Tibial artery (tissue), 4 donors: ENCODE results near the gene RAPGEF6.

Experiments used
- DNase-seq, 2 donors: peaks; one replicate each; pipeline ENCODE4 v3.0.0-alpha.2; 2019
- H3K27ac ChIP-seq, 2 donors: fragments of 200-600 bp; sonication (generic) in 1 of 2; 1 replicate in 1 of 2; 2 replicates in 1 of 2; pipeline ENCODE4 v1.5.1; 2018 to 2019; ENCODE audit warnings: mild to moderate bottlenecking in 1 of 2
- H3K27me3 ChIP-seq, 2 donors: fragments of 200-600 bp; sonication (generic) in 1 of 2; one replicate each; pipeline versions ENCODE4 v1.5.1 to v1.6.0; 2016 to 2019
- H3K36me3 ChIP-seq, 3 donors: fragments of 200-600 bp; sonication (generic) in 2 of 3; one replicate each; pipeline ENCODE4 v1.5.1; 2016 to 2019; ENCODE audit warnings: mild to moderate bottlenecking in 2 of 3
- H3K4me1 ChIP-seq, 4 donors: fragments of 200-600 bp; sonication (generic) in 2 of 4; 1 replicate in 3 of 4; 2 replicates in 1 of 4; pipeline ENCODE4 v1.5.1; 2016 to 2019
- H3K4me3 ChIP-seq, 2 donors: fragments of 200-600 bp; sonication (generic) in 1 of 2; 1 replicate in 1 of 2; 2 replicates in 1 of 2; pipeline ENCODE4 v1.5.1; 2018 to 2019; ENCODE audit warnings: mild to moderate bottlenecking in 2 of 2
- H3K9me3 ChIP-seq, 3 donors: fragments of 200-600 bp; sonication (generic) in 1 of 3; one replicate each; pipeline ENCODE4 v1.5.1; 2016 to 2019
- CTCF ChIP-seq, 2 experiments: fragments of 200-600 bp in 1 of 2; fragments of 450-650 bp in 1 of 2; IDR thresholded peaks; one replicate each; pipeline ENCODE4 v1.5.1; 2017 to 2019; ENCODE audit warnings: antibody characterized with exemption in 2 of 2, mild to moderate bottlenecking in 1 of 2, moderate library complexity in 1 of 2
- intact Hi-C: fragments of 100-400 bp; cut with DNase I; formaldehyde crosslinking; loops from one replicate; pipeline ENCODE4 v1.15.0; 2023; ENCODE audit warnings: low total_unique reads

Gene RAPGEF6

DNA sequence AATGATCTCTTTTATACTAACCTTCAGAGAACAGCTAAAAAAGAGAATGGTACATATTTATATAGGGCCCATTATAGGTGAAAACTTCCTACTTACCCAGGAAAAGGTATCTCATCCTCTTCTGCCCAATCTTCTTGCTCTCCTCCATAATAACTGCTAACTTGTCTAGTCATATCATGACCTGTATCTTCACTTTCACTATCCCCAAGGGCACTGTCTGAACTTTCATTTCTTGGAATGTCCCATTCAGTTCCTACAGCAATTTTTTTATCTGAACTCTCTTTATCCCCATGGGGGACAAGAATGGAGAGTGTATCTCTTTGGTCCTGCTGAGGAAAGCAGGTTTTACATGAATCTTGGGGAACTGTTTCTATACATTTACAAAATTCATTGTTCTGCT, 36.4 kb upstream of the RAPGEF6 start:
- no peak for DNase-seq
- no peaks in the 10 kb centered on the region for H3K9me3 ChIP-seq
- H3K27me3 ChIP-seq = no peaks in the 10 kb centered on the region
- H3K4me1 ChIP-seq = peaks cover 0 to 41% (median 24%) of the 10 kb centered on the region in 4 donors
- intact Hi-C loops = no loop called here
- TF ChIP-seq CTCF (IDR thresholded peaks at IDR 0.05) = no peak
- peaks cover 25 to 40% (median 30%) of the 10 kb centered on the region in 3 donors for H3K36me3 ChIP-seq
- H3K4me3 ChIP-seq = no peak overlapping the region
- peak overlapping the region; percentile 47 to 62 for H3K27ac ChIP-seq

DNA sequence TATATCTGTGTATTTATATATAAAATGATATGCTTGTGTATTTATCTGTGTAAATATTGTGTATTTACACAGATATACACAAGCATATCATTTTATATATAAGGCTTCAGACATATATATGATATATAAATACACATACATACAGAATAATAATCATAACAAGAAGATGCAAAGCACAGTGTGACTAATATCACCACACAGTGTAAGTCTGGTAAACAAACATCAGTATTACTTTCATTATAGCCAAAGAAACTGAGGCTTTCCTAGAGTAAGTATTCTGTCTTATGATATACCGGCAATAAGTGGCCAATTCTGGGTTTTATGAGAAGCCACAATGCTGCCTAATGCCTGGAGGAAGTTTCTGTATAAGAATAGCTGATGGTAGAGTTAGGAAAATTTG, 29.9 kb upstream of the RAPGEF6 start:
- no peak for DNase-seq
- no peak for TF ChIP-seq CTCF (IDR thresholded peaks at IDR 0.05)
- H3K4me3 ChIP-seq = no peak overlapping the region
- intact Hi-C loops = no loop called here
- peaks cover 0 to 10% (median 0%) of the 10 kb centered on the region in 3 donors for H3K9me3 ChIP-seq
- H3K36me3 ChIP-seq = peaks cover 24 to 50% (median 38%) of the 10 kb centered on the region in 3 donors
- no peak overlapping the region for H3K27ac ChIP-seq
- H3K4me1 ChIP-seq = peaks cover 0 to 6% (median 0%) of the 10 kb centered on the region in 4 donors
- H3K27me3 ChIP-seq = no peaks in the 10 kb centered on the region

DNA sequence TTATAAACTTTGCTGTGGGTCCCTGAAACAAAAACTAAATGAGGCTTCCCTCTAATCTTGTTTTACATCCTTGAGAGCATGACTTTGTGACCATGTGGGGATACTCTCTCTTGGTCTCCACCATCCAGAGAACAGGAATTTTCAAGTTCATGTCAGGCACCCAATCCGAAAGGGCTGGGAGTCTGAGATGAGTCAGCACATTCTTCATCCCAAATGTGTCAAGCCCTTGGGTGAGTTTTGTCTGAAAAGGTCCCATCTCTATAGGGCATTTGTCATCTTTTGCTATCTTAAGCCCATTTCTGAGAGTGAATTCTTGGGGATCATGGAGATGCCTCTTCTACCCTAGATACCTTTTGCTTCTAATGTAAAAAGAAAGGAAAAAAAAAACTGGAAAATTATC, 26.9 kb upstream of the RAPGEF6 start:
- TF ChIP-seq CTCF (IDR thresholded peaks at IDR 0.05) = no peak
- no peak for DNase-seq
- Histone ChIP-seq H3K4me1 (peaks cover 0 to 9% (median 0%) of the 10 kb centered on the region in 4 donors), H3K9me3 (peaks cover 0 to 12% (median 0%) of the 10 kb centered on the region in 3 donors), H3K27me3 (no peaks in the 10 kb centered on the region), H3K4me3 (no peak overlapping the region), H3K36me3 (peaks cover 30 to 44% (median 44%) of the 10 kb centered on the region in 3 donors), H3K27ac (no peak overlapping the region)
- intact Hi-C loops = no loop called here

GRCh38 chr5:131659841-131660240, 24.8 kb upstream of the RAPGEF6 start:
- Histone ChIP-seq H3K27me3 (no peaks in the 10 kb centered on the region), H3K4me1 (peaks cover 0 to 10% (median 0%) of the 10 kb centered on the region in 4 donors), H3K9me3 (peaks cover 0 to 12% (median 0%) of the 10 kb centered on the region in 3 donors), H3K4me3 (no peak overlapping the region), H3K27ac (no peak overlapping the region), H3K36me3 (peaks cover 30 to 44% (median 44%) of the 10 kb centered on the region in 3 donors)
- no peak for DNase-seq
- intact Hi-C loops = no loop called here
- TF ChIP-seq CTCF (IDR thresholded peaks at IDR 0.05) = no peak

DNA sequence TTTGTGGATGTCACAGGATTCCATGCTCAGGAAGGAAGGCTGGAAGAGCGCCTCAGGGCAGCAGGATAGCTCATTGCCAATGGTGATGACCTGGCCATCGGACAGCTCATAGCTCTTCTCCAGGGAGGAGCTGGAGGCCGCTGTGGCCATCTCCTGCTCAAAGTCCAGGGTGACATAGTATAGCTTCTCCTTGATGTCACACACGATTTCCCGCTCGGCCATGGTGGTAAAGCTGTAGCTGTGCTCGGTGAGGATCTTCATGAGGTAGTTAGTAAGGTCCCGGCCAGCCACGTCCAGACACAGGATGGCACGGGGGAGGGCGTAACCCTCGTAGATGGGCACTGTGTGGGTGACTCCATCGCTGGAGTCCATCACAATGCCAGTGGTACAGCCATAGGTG, 24.3 kb upstream of the RAPGEF6 start:
- H3K9me3 ChIP-seq = peaks cover 0 to 12% (median 0%) of the 10 kb centered on the region in 3 donors
- no peak for DNase-seq
- no peak for TF ChIP-seq CTCF (IDR thresholded peaks at IDR 0.05)
- H3K4me3 ChIP-seq = no peak overlapping the region
- intact Hi-C loops = no loop called here
- peaks cover 30 to 49% (median 47%) of the 10 kb centered on the region in 3 donors for H3K36me3 ChIP-seq
- no peaks in the 10 kb centered on the region for H3K27me3 ChIP-seq
- H3K4me1 ChIP-seq = peaks cover 0 to 10% (median 0%) of the 10 kb centered on the region in 4 donors
- H3K27ac ChIP-seq = no peak overlapping the region

DNA sequence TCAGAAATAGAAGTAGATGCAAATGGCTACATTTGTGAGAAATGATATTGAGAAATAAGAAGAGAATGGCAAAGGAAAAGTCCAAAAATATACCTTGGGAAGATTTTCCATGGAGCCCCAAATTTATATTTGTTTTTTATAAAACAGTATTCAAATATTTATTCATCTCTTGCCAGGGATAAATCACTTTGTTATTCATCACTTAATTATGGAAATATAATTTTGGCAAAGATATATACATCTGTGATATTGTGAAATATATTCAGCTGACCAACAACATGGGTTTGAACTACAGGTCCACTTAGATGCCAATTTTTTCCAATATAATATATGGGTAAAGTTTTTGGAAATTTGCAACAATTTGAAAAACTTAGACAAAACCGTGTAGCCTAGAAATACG, 19.7 kb upstream of the RAPGEF6 start:
- H3K27ac ChIP-seq = no peak overlapping the region
- intact Hi-C loops = no loop called here

More for the DNA sequence above, 19.7 kb upstream of the RAPGEF6 start:
- H3K27me3 ChIP-seq = no peaks in the 10 kb centered on the region
- H3K36me3 ChIP-seq = peaks cover 37 to 59% (median 48%) of the 10 kb centered on the region in 3 donors
- no peak overlapping the region for H3K4me3 ChIP-seq
- H3K4me1 ChIP-seq = peaks cover 0 to 10% (median 0%) of the 10 kb centered on the region in 4 donors
- peaks cover 0 to under 1% (median 0%) of the 10 kb centered on the region in 3 donors for H3K9me3 ChIP-seq
- TF ChIP-seq CTCF (IDR thresholded peaks at IDR 0.05) = no peak
- DNase-seq = no peak
